HCT116 (cell line): ENCODE data around the gene FNDC8. TPM values are rescaled to one million over a fixed set of nuclear protein-coding genes. Genes with fewer than 3 reads are reported as not detected.

Experiments
- ATAC-seq: fragments of 200-7000 bp; cut with Tn5 transposase; 2 replicates; pipeline ENCODE4 v1.9.1; 2020; ENCODE audit warnings: mild to moderate bottlenecking, moderate library complexity
- BruUV-seq: library from RNA; stranded (reverse); fragments of 400-500 nt; replicated peaks from 2 replicates; lab custom pipeline; 2021; lab: Mats Ljungman, UMichigan
- CTCF ChIA-PET: fragments of 300-600 bp; sonication (Branson Sonifier 250); formaldehyde crosslinking; loops from one replicate; lab custom pipeline; 2021; ENCODE audit warnings: antibody characterized with exemption; lab: Charles Lee
- POLR2A ChIA-PET: fragments of 300-600, 350-600 bp; sonication (Branson Sonifier 250); formaldehyde crosslinking; loops from one replicate; lab custom pipeline; 2021; ENCODE audit warnings: antibody characterized with exemption; lab: Charles Lee
- RAD21 ChIA-PET, 2 experiments: fragments of 300-600 bp; sonication (Branson Sonifier 250); formaldehyde crosslinking; loops; one replicate each; lab custom pipeline; 2023; ENCODE audit warnings: low total read pairs in 2 of 2; ENCODE audit not compliant: uncharacterized antibody in 2 of 2, unreplicated experiment in 2 of 2, low non-redundant PET in 1 of 2; lab: Charles Lee
- DNase-seq: peaks from one replicate; pipeline ENCODE4 v3.0.0-alpha.2; 2010; ENCODE audit warnings: low read depth, low spot score
- H2AFZ ChIP-seq: fragments of 200-600 bp; shearing (Covaris generic), sonication (generic); 2 replicates; pipeline ENCODE4 v1.6.1; 2017; ENCODE audit warnings: low read depth, mixed run types, mixed read lengths, antibody characterized with exemption, low read length; ENCODE audit not compliant: poor library complexity, severe bottlenecking
- H3K27ac ChIP-seq: 2 replicates; pipeline ENCODE4 v1.5.1; 2012; ENCODE audit warnings: low read depth, low read length
- H3K27me3 ChIP-seq: fragments of 200-600 bp; sonication (generic); 2 replicates; pipeline ENCODE4 v1.6.1; 2016; ENCODE audit warnings: mixed run types, low read length, mixed read lengths; ENCODE audit not compliant: insufficient read depth
- H3K36me3 ChIP-seq, 2 experiments: fragments of 200-500 bp in 1 of 2; fragments of 200-600 bp in 1 of 2; sonication (Bioruptor generic) in 1 of 2; sonication (generic) in 1 of 2; 2 replicates each; pipeline versions ENCODE4 v1.5.1 to v1.6.1; 2014 to 2016; ENCODE audit warnings: low read length in 2 of 2, inconsistent platforms in 1 of 2, mixed read lengths in 1 of 2, mixed run types in 1 of 2; ENCODE audit not compliant: insufficient read depth in 2 of 2, control insufficient read depth in 1 of 2
- H3K4me1 ChIP-seq, 2 experiments: fragments of 200-600 bp in 1 of 2; sonication (generic) in 1 of 2; 2 replicates each; pipeline versions ENCODE4 v1.5.1 to v1.6.1; 2012 to 2017; ENCODE audit warnings: low read length in 2 of 2, inconsistent platforms in 1 of 2, mild to moderate bottlenecking in 1 of 2, mixed read lengths in 1 of 2, mixed run types in 1 of 2, moderate library complexity in 1 of 2; ENCODE audit not compliant: insufficient read depth in 2 of 2, control insufficient read depth in 1 of 2
- H3K4me2 ChIP-seq: fragments of 200-600 bp; sonication (generic); 2 replicates; pipeline ENCODE4 v1.6.1; 2017; ENCODE audit warnings: mixed run types, low read length, mixed read lengths
- H3K4me3 ChIP-seq, 2 experiments: fragments of 200-600 bp in 1 of 2; sonication (generic) in 1 of 2; replicated peaks in 1 of 2; 2 replicates each; pipeline ENCODE4 v1.5.1; 2011 to 2016; ENCODE audit warnings: low read length in 2 of 2, control low read depth in 1 of 2, low read depth in 1 of 2, mild to moderate bottlenecking in 1 of 2, mixed read lengths in 1 of 2, mixed run types in 1 of 2
- H3K79me2 ChIP-seq: fragments of 200-600 bp; sonication (generic); 2 replicates; pipeline ENCODE4 v1.6.1; 2017; ENCODE audit warnings: mild to moderate bottlenecking, mixed run types, low read length, moderate library complexity, mixed read lengths; ENCODE audit not compliant: insufficient read depth
- H3K9ac ChIP-seq: fragments of 200-600 bp; sonication (generic); 2 replicates; pipeline ENCODE4 v1.6.1; 2016; ENCODE audit warnings: low read length, mixed read lengths
- H3K9me2 ChIP-seq: fragments of 200-600 bp; sonication (generic), shearing (Covaris generic); 2 replicates; pipeline ENCODE4 v1.6.1; 2017; ENCODE audit warnings: mixed run types, mild to moderate bottlenecking, moderate library complexity; ENCODE audit not compliant: insufficient read depth
- H3K9me3 ChIP-seq, 2 experiments: fragments of 200-500 bp in 1 of 2; fragments of 200-600 bp in 1 of 2; sonication (Bioruptor generic) in 1 of 2; sonication (generic) in 1 of 2; 2 replicates each; pipeline ENCODE4 v1.6.1; 2014 to 2017; ENCODE audit warnings: low read length in 2 of 2, mixed read lengths in 2 of 2, inconsistent platforms in 1 of 2, low read depth in 1 of 2, mild to moderate bottlenecking in 1 of 2, mixed run types in 1 of 2, moderate library complexity in 1 of 2; ENCODE audit not compliant: control insufficient read depth in 1 of 2, insufficient read depth in 1 of 2
- H4K20me1 ChIP-seq: fragments of 200-600 bp; sonication (generic), shearing (Covaris generic); 2 replicates; pipeline ENCODE4 v1.6.1; 2017; ENCODE audit warnings: mixed run types, mild to moderate bottlenecking, moderate library complexity; ENCODE audit not compliant: insufficient read depth
- CBX3 ChIP-seq: IDR thresholded peaks from 2 replicates; pipeline ENCODE4 v1.6.1; 2012; ENCODE audit warnings: low read depth
- CTCF ChIP-seq, 3 experiments: fragments of 200-600 bp in 1 of 3; sonication (generic) in 1 of 3; IDR thresholded peaks in 2 of 3; conservative IDR thresholded peaks in 1 of 3; 2 replicates each; pipeline ENCODE4 v1.5.1; 2012 to 2017; ENCODE audit warnings: low read depth in 2 of 3, low read length in 2 of 3, antibody characterized with exemption in 1 of 3, borderline replicate concordance in 1 of 3, control low read depth in 1 of 3, mild to moderate bottlenecking in 1 of 3, mixed read lengths in 1 of 3, mixed run types in 1 of 3, moderate library complexity in 1 of 3; ENCODE audit not compliant: insufficient read depth in 1 of 3
- ELF1 ChIP-seq: IDR thresholded peaks from 2 replicates; pipeline ENCODE4 v1.6.1; 2012; ENCODE audit warnings: low read depth, borderline replicate concordance
- JUND ChIP-seq: IDR thresholded peaks from 2 replicates; pipeline ENCODE4 v1.6.1; 2012
- POLR2AphosphoS5 ChIP-seq: IDR thresholded peaks from 2 replicates; pipeline ENCODE4 v1.6.1; 2011; ENCODE audit warnings: mild to moderate bottlenecking, low read depth, low read length, moderate library complexity
- RAD21 ChIP-seq: IDR thresholded peaks from 2 replicates; pipeline ENCODE4 v1.6.1; 2012; ENCODE audit warnings: low read depth, mild to moderate bottlenecking
- SIN3A ChIP-seq: IDR thresholded peaks from 2 replicates; pipeline ENCODE4 v1.6.1; 2012; ENCODE audit warnings: low read depth
- TCF7L2 ChIP-seq: IDR thresholded peaks from 2 replicates; pipeline ENCODE4 v1.7.0; 2011; ENCODE audit warnings: borderline replicate concordance, inconsistent platforms; ENCODE audit not compliant: insufficient read depth, insufficient read length; ENCODE audit errors: extremely low read depth
- intact Hi-C: fragments of 100-400 bp; cut with micrococcal nuclease; formaldehyde crosslinking; loops from 2 replicates; pipeline ENCODE4 v1.10.0; 2022
- total RNA-seq: library from RNA; stranded (reverse); gene quantifications from one replicate; pipeline ENCODE4 v1.2.1, GENCODE V29; 2021; ENCODE audit not compliant: unreplicated experiment
- TF ChIP-seq, protein P1 (sequence below): IDR thresholded peaks from 2 replicates; pipeline ENCODE4 v1.6.1; 2012

FNDC8 gene
- total RNA-seq, 1 experiment from 2014 or later: not detected

DNA sequence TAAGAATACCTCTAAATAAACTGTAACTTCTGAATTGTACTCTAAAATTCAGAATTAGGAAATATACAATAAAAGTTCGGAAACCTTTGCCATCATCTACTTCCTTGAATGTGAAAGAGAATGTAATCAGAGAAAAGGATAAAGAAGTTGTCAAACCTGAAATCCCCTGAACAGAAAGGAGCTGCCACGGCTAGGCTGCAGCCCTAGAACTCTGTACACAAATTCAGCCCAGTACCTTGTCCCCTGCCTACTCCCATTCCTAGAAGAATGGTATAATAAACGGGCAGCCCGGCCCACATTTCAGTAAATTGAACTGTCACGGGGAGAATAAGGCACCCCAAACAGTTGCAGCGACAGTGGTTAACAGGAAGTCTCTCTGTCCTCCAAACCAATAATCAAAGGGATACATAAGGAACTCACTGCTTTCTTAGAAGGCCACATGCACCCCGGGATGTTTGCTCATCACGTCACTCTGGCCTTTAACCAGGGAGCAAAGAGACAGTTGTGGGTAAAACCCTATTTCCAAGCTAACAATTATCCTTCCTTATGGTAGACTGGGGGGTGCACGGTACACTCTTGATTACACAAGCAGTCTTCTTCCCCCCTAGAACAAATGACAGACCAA lies 33.6 kb upstream of the FNDC8 start:
- Histone ChIP-seq H2AFZ (no peak overlapping the region), H3K4me3 (peak overlapping the region; percentile 68 to 93), H3K9me2 (no peaks in the 10 kb centered on the region), H4K20me1 (no peaks in the 10 kb centered on the region), H3K27me3 (no peaks in the 10 kb centered on the region), H3K79me2 (peaks cover 47% of the 10 kb centered on the region), H3K36me3 (no peaks in the 10 kb centered on the region), H3K27ac (peak overlapping the region; percentile 96), H3K4me1 (peaks cover 48 to 66% of the 10 kb centered on the region in 2 experiments), H3K4me2 (peak overlapping the region; percentile 89)
- no peak for ATAC-seq
- DNase-seq: no peak
- intact Hi-C loops: loop anchor here (2.0 kb wide), 1 partner anchor 25 kb away; the partner anchor contains the start of gene RFFL
- ChIA-PET CTCF (no interaction called here), RAD21 (no interaction called here), POLR2A (no interaction called here)
- TF ChIP-seq CBX3: no peak
- no peak for TF ChIP-seq RAD21
- TF ChIP-seq TCF7L2: no peak
- no peak for TF ChIP-seq CTCF (IDR thresholded peaks at IDR 0.05 in 2 of 3, conservative IDR thresholded peaks at IDR 0.05 in 1 of 3; ENCODE audit: borderline replicate concordance in 1 of 3, insufficient read depth in 1 of 3, low read depth in 2 of 3, low read length in 2 of 3)
- TF ChIP-seq, protein P1, sequence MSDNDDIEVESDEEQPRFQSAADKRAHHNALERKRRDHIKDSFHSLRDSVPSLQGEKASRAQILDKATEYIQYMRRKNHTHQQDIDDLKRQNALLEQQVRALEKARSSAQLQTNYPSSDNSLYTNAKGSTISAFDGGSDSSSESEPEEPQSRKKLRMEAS: 0 out of 2 replicates have a peak, but pooled peaks have one; percentile 43
- no peak for TF ChIP-seq ELF1
- 0 out of 2 replicates have a peak, but pooled peaks have one; percentile 43 for TF ChIP-seq SIN3A
- TF ChIP-seq POLR2AphosphoS5: no peak
- no peak for TF ChIP-seq JUND
- TF ChIP-seq, all 23 proteins: peak for 2
- Histone ChIP-seq H3K9me3 (no peaks in the 10 kb centered on the region), H3K9ac (peak overlapping the region; percentile 85)
- no TSS peak for BruUV-seq
